Hepatocyte (in vitro differentiated cells): Measurements from ENCODE around the gene SOBP.

Experiments
- CTCF ChIP-seq: fragments of 200-600 bp; sonication (generic); IDR thresholded peaks from 2 replicates; pipeline ENCODE4 v1.5.1; 2016; ENCODE audit warnings: antibody characterized with exemption, mild to moderate bottlenecking; ENCODE audit not compliant: poor library complexity
- EZH2 ChIP-seq: fragments of 200-600 bp; sonication (generic); IDR thresholded peaks from 2 replicates; pipeline ENCODE4 v1.6.1; 2016; ENCODE audit warnings: antibody characterized with exemption, mild to moderate bottlenecking, borderline replicate concordance
- EZH2phosphoT487 ChIP-seq: fragments of 200-600 bp; sonication (generic); IDR thresholded peaks from one replicate; pipeline ENCODE4 v1.6.1; 2018; ENCODE audit warnings: antibody characterized with exemption, mild to moderate bottlenecking, low read depth, moderate library complexity; ENCODE audit not compliant: unreplicated experiment, severe bottlenecking

- TF ChIP-seq CTCF (no peak), EZH2phosphoT487 (no peak), EZH2 (no peak)
Observed at GRCh38 chr6:107695061-107695720, 205.3 kb downstream of the SOBP start.
